ENCODE data around the gene SOWAHA.
"Not testable (repeated sequence)": the region's sequence is repeated elsewhere in the genome, so short reads cannot be mapped to it uniquely, and the experiment has no call there.

SOWAHA gene

GRCh38 chr5:132827943-132828673 is 15.0 kb downstream of the SOWAHA start:
- DNase-seq: no peak

- DNase-seq: no peak
Measured at GRCh38 chr5:132828846-132829494, 15.9 kb downstream of the SOWAHA start.

DNA sequence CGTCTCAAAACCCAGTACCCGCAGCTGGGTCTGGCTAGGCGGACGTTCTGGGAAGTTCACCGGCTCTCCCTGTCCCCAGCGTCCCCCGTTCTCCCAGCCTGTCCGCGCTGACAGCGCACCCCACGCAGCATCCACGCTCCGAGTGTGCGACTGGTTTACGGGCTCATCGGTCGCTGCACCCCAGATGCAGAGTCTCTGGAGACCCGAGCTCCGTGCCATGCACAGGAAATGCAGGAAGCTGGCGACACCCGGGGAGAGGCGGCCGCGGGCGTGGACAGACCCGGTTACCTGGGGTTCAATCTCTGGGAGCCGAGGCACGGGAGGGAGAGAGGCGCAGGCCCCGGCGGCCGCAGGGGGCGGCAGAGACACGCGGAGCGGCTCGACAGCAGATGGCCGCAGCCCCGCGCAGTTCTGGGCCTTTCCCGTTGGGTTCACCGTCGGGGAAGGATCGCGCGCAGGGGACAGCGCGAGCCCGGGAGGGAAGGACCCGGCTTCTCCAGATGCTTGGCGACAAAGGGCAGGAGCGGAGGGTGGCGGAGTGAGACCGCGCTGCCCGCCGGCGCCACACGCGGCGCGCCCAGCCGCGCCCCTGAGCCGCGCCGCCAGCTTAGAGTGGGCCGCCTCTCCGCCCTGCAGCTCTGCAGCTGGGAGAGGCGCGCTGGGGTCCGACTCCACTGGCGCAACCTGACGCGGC is 16.8 kb downstream of the SOWAHA start:
- DNase-seq: peak; percentile 73 to 80

DNA sequence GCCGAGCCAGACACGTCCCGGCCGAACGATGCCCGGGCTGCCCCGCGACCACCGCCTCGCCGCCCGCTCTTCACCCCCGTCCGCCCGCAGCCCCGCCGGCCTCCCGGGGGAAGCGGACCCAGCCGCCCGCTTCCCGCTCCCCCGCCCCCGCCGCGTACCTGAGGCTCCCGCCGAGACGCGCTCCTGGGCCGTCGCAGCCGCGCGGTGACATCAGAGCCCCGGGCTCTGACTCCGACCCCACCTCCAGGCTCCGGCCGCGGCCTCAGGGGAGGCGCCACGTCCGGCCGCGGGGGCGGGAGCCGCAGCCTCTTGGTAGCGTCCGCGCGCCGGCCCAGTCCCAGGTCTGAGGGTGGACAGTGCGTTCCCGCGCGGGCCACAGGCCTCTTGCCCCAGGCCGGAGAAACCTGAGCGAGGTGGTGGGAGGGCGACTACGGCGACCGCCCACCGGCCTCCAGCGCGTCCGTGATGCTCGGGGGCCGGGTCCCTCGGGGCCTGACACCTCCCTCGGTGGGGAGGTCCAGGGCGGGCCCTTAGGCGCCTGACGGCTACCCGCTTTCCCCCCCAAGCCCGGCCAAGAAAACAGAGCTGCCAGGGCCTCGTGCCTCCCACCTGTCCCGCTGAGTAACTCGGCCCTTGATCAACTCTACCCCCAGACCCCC is 17.5 kb downstream of the SOWAHA start, which contains the start of gene SHROOM1:
TSS of gene SHROOM1 (minus strand) at position 212 of the 659 bp plus-strand sequence. CDS start 4,507 bp downstream, outside the sequence.
- DNase-seq: peak in 1 of 2 experiments; percentile 41

DNA sequence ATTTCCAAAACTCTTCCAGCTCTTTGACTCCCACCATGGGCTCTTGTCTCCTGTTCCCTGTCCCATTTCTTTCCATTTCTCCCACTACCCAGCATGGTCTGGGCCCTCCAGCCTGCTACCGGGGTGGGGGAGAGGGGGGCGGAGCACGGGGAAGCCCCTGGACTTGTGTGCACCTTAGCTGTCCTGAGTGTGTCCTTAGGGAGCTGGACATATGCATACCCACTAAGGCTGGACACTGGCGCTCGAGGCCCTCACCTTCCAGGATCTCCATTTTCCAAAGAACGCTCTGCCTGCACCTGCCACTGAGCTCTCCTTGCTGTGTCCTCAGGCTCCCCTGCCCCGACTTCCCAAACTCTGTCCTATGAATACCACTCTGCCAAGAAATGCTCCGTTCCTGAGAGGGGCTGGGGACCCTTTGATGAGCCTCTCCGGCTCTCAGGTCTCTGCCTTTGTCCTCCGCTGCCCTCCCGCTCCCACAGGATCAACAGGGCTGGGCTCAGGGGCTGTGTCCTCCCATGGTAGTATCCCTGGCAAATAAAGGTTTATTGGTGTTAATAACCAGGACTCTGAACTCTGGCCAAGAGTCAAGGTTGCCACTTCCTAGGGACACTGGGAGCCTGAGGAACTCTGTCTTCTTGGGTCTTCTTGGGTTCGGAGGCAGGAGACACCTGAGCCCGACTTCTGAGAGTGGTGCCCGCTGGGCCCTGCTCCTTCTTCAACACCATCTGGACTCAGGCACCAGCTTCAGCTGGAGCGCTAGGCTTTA is 18.2 kb downstream of the SOWAHA start:
- no peak for DNase-seq

GRCh38 chr5:132832612-132833011 is 19.5 kb downstream of the SOWAHA start:
- DNase-seq: no peak

DNA sequence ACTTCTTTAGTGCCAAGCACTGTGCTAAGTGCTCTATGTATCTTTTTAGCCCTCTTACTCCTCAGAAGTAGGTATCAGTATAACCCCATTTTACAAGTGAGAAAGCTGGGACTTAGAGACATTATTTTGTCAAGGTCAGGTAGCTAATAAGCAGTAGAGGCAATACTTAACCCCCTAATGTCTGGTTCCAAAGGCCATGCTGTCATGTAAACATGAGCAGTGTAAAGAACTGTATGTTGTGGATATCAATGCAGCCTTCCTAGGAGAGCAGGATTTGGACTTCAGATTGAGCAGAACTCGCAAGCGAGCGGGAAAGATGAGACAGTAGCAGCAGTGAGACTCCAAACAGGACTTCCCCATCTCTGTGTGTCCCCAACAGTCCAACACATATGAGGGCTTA is 21.0 kb downstream of the SOWAHA start:
- no peak for DNase-seq

- DNase-seq: no peak
Measured at GRCh38 chr5:132836852-132837251, 23.8 kb downstream of the SOWAHA start.

GRCh38 chr5:132837868-132838267 is 24.8 kb downstream of the SOWAHA start:
- no peak for DNase-seq

DNA sequence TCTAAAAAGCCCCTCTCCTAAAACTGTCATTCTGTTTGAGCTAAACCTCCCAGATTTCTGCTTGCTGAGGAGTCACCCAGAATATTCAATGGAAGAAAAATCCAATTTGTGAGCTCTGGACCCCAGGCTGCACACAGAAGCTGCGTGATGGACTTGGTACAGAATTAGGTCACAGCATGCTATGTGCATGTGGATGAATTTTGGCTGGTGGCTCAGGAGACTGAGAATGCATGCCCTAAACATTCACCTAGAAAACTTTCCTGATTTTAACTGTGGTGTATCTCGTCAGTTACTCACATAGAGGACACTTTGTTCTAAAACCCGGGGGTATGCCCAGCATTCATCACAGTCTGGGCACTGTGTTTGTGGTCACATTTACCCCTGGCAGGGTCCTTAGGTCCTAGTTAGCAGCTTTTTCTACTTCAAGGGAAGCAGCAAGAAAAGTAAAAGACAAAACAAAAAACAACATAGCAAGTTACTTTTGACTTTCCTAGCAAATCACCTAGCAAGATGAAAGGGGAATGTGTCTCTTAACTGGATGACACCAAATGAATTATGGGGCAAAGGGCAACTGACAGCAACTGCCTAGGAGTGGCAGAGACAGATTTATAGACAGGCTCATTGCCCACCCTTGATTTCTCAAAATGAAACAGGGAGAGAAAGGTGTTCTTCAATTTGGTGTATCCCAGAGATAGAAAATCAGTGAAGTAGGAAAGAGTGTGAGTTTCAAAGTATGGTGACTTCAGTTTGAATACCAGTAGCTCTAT is 25.6 kb downstream of the SOWAHA start:
- DNase-seq: no peak

- no peak for DNase-seq
Measured at GRCh38 chr5:132839426-132840301, 26.6 kb downstream of the SOWAHA start.

- DNase-seq: no peak
Measured at GRCh38 chr5:132840313-132840712, 27.2 kb downstream of the SOWAHA start.

GRCh38 chr5:132840896-132841295 is 27.8 kb downstream of the SOWAHA start:
- DNase-seq: no peak

- no peak for DNase-seq
Measured at GRCh38 chr5:132841305-132841704, 28.2 kb downstream of the SOWAHA start.

DNA sequence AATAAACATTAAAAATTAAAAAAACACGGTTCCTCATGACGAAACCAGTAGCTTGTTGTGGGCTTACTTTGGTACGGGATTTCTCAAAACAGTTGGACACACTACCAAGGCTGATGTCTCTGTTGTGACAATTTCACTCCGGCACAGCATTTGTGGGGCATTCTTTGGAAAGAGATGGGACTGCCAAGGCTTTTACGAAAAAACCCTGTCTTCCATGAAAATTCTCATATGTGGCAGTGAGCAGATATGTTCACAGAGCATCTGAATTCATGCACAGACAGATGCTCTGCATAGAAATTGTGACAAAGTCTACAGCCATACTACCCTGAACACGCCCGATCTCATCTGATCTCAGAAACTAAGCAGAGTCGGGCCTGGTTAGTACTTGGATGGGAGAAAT is 35.2 kb downstream of the SOWAHA start:
- DNase-seq: no peak

DNA sequence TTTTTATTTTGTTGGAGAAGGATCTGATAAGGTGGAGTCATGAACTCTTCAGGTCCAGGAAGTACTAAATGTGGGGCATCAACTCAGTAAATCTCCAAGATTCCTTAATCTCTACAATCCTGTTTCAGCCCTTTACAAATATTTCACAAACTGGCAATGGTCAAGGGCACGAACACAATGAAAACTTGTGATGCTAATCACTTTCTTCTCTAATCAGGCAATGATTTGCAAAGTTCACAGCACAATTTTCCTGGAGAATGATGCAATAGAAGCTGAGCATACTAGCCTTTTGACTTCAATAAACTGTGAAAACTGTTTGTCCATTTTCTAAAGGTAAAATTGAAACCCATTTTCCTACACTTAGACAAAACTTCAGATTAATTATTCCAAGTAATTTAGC is 36.2 kb downstream of the SOWAHA start:
- no peak for DNase-seq

GRCh38 chr5:132850066-132850465 is 37.0 kb downstream of the SOWAHA start:
- no peak for DNase-seq

GRCh38 chr5:132853323-132853722 is 40.2 kb downstream of the SOWAHA start:
- DNase-seq: no peak

GRCh38 chr5:132853790-132854189 is 40.7 kb downstream of the SOWAHA start:
- no peak for DNase-seq

DNA sequence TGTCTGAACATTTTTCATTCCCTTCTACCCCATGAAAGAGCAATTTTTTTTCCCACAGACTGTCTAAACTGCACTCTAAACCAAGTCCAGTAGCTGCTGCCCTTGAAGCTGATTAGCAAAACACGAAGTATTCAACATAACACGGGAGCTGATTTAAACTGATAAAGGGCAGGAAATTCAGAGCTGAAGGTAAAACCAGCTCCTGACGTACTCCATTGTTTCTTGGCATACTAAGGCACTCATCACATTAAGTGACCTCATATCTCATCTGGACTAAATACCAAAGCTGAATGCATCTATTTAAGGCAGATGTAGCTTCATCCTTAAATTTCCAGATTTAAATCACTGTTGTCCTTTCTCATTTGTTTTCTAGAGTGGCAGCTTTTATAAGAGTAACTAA is 41.2 kb downstream of the SOWAHA start:
- no peak for DNase-seq

DNA sequence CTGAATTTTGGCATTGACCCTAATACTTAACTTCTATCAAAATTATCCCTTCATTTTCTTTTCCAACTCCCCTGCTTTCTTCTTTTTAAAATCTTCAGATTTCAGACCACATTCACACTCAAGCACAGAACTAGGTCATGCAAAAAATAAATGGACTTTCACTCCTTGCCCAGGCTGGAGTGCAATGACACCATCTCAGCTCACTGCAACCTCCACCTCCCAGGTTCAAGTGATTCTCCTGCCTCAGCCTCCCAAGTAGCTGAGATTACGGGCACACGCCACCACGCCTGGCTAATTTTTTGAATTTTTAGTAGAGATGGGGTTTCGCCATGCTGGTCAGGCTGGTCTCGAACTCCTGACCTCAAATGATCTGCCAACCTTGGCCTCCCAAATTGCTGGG is 41.9 kb downstream of the SOWAHA start:
- not testable (repeated sequence) for DNase-seq

Data from activated CD4-positive, alpha-beta T cell treated with anti-CD3 and anti-CD28 coated beads, Interleukin-2, amount 50 U/mL, for 48 hours (primary cell).